Measurements from ENCODE around the gene IL3. TPM values are rescaled to one million over a fixed set of nuclear protein-coding genes. Genes with fewer than 3 reads are reported as not detected.

IL3 gene
- total and polyA plus RNA-seq, 9 of the 15 experiments (the other 6 are each of a cell fraction or from before 2014, with no cell fraction given) = not detected

DNA sequence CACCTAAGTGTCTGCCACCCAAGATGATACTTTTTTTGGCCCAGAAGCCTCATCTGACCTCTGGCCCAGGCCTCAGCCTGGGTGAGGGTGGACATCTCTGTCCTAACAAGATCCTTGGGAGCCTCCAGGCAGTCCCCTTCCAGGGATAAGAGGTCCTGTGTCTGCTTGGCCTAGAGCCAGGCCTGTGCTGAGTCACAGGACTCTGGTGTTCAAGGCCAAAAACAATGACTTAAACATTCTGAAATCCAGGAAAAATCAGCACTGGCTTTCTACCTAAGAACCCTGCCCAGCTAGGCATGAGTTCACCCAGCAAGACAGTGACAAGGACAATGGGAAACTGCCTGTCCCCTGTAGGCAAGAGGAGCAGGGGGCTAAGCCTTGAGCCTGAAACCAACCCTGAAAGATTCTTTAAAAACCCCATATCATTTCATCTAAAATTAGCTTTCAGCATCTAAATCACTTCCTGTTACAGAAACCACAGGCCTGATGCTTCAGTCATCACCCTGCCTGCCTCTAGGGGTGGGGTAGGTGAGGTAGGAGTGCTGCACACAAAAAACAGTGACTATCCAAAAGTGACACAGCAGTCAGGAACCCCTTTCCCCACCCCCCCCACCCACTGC lies 43.0 kb downstream of the IL3 start (continued):
- TF ChIP-seq NR3C1 (CRISPR knock-in tag; IDR thresholded peaks at IDR 0.05) (no peak), IFI16 (CRISPR knock-in tag; IDR thresholded peaks at IDR 0.05) (no peak), TRIM28 (IDR thresholded peaks at IDR 0.05) (no peak), ZNF217 (CRISPR knock-in tag; IDR thresholded peaks at IDR 0.05) (no peak), ATF7 (IDR thresholded peaks at IDR 0.05) (peak; percentile 84), DACH1 (IDR thresholded peaks at IDR 0.05; ENCODE audit: partially characterized antibody) (no peak), LCOR (CRISPR knock-in tag; IDR thresholded peaks at IDR 0.05) (peak; percentile 68), U2AF1 (optimal IDR thresholded peaks at IDR 0.05; ENCODE audit: low read depth, low read length) (no peak), CREBBP (IDR thresholded peaks at IDR 0.05; ENCODE audit: low read depth, low read length) (no peak), DMBX1 (CRISPR knock-in tag; IDR thresholded peaks at IDR 0.05; ENCODE audit: borderline replicate concordance) (no peak; the same call in 1 of the 2 replicates), ZNF586 (CRISPR knock-in tag; conservative IDR thresholded peaks at IDR 0.05) (no peak), FOXK1 (CRISPR knock-in tag; IDR thresholded peaks at IDR 0.05; ENCODE audit: borderline replicate concordance) (no peak), KLF6 (CRISPR knock-in tag; IDR thresholded peaks at IDR 0.05; ENCODE audit: borderline replicate concordance) (no peak)
- TF ChIP-seq, protein P1, sequence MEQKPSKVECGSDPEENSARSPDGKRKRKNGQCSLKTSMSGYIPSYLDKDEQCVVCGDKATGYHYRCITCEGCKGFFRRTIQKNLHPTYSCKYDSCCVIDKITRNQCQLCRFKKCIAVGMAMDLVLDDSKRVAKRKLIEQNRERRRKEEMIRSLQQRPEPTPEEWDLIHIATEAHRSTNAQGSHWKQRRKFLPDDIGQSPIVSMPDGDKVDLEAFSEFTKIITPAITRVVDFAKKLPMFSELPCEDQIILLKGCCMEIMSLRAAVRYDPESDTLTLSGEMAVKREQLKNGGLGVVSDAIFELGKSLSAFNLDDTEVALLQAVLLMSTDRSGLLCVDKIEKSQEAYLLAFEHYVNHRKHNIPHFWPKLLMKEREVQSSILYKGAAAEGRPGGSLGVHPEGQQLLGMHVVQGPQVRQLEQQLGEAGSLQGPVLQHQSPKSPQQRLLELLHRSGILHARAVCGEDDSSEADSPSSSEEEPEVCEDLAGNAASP (IDR thresholded peaks at IDR 0.05) = no peak; the same call in 1 of the 2 replicates
- TF ChIP-seq, protein P2, sequence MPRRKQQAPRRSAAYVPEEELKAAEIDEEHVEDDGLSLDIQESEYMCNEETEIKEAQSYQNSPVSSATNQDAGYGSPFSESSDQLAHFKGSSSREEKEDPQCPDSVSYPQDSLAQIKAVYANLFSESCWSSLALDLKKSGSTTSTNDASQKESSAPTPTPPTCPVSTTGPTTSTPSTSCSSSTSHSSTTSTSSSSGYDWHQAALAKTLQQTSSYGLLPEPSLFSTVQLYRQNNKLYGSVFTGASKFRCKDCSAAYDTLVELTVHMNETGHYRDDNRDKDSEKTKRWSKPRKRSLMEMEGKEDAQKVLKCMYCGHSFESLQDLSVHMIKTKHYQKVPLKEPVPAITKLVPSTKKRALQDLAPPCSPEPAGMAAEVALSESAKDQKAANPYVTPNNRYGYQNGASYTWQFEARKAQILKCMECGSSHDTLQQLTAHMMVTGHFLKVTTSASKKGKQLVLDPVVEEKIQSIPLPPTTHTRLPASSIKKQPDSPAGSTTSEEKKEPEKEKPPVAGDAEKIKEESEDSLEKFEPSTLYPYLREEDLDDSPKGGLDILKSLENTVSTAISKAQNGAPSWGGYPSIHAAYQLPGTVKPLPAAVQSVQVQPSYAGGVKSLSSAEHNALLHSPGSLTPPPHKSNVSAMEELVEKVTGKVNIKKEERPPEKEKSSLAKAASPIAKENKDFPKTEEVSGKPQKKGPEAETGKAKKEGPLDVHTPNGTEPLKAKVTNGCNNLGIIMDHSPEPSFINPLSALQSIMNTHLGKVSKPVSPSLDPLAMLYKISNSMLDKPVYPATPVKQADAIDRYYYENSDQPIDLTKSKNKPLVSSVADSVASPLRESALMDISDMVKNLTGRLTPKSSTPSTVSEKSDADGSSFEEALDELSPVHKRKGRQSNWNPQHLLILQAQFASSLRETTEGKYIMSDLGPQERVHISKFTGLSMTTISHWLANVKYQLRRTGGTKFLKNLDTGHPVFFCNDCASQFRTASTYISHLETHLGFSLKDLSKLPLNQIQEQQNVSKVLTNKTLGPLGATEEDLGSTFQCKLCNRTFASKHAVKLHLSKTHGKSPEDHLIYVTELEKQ (CRISPR knock-in tag; IDR thresholded peaks at IDR 0.05) = no peak
- TF ChIP-seq, protein P3, sequence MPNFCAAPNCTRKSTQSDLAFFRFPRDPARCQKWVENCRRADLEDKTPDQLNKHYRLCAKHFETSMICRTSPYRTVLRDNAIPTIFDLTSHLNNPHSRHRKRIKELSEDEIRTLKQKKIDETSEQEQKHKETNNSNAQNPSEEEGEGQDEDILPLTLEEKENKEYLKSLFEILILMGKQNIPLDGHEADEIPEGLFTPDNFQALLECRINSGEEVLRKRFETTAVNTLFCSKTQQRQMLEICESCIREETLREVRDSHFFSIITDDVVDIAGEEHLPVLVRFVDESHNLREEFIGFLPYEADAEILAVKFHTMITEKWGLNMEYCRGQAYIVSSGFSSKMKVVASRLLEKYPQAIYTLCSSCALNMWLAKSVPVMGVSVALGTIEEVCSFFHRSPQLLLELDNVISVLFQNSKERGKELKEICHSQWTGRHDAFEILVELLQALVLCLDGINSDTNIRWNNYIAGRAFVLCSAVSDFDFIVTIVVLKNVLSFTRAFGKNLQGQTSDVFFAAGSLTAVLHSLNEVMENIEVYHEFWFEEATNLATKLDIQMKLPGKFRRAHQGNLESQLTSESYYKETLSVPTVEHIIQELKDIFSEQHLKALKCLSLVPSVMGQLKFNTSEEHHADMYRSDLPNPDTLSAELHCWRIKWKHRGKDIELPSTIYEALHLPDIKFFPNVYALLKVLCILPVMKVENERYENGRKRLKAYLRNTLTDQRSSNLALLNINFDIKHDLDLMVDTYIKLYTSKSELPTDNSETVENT (CRISPR knock-in tag; IDR thresholded peaks at IDR 0.05) = no peak
- TF ChIP-seq, protein P4, sequence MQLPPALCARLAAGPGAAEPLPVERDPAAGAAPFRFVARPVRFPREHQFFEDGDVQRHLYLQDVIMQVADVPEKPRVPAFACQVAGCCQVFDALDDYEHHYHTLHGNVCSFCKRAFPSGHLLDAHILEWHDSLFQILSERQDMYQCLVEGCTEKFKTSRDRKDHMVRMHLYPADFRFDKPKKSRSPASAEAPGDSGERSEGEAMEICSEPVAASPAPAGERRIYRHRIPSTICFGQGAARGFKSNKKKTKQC (CRISPR knock-in tag; IDR thresholded peaks at IDR 0.05) = no peak
- TF ChIP-seq, protein P5, sequence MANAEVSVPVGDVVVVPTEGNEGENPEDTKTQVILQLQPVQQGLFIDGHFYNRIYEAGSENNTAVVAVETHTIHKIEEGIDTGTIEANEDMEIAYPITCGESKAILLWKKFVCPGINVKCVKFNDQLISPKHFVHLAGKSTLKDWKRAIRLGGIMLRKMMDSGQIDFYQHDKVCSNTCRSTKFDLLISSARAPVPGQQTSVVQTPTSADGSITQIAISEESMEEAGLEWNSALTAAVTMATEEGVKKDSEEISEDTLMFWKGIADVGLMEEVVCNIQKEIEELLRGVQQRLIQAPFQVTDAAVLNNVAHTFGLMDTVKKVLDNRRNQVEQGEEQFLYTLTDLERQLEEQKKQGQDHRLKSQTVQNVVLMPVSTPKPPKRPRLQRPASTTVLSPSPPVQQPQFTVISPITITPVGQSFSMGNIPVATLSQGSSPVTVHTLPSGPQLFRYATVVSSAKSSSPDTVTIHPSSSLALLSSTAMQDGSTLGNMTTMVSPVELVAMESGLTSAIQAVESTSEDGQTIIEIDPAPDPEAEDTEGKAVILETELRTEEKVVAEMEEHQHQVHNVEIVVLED (CRISPR knock-in tag; IDR thresholded peaks at IDR 0.05) = no peak

Measured in K562 (cell line).